Measurements from ENCODE around the gene PCDHA1. TPM values are rescaled to one million over a fixed set of nuclear protein-coding genes. Genes with fewer than 3 reads are reported as not detected.
"Not testable (repeated sequence)": the region's sequence is repeated elsewhere in the genome, so short reads cannot be mapped to it uniquely, and the experiment has no call there.

The PCDHA1 gene
- polyA plus RNA-seq, 1 donor (not counting 4 experiments of a cell fraction or from before 2014, with no cell fraction given) = 0.03 TPM

DNA sequence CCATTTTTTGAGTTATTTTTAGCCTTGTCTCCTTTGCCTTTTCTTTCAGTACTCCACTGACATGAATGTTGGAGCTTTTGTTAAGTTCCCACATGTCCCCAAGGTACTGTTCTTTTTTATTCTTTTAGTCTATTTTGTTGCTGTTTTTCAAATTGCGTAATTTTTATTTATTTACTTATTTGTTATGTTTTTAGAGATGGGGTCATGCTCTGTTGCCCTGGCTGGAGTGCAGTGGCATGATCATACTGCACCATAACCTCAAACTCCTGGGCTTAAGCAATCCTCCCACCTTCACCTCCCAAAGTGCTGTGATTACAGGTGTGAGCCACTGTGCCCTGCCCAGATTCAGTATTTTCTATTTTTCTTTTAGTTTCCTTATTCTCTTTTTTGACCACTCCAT is 5.4 kb upstream of the PCDHA1 start:
- TF ChIP-seq, protein P1, sequence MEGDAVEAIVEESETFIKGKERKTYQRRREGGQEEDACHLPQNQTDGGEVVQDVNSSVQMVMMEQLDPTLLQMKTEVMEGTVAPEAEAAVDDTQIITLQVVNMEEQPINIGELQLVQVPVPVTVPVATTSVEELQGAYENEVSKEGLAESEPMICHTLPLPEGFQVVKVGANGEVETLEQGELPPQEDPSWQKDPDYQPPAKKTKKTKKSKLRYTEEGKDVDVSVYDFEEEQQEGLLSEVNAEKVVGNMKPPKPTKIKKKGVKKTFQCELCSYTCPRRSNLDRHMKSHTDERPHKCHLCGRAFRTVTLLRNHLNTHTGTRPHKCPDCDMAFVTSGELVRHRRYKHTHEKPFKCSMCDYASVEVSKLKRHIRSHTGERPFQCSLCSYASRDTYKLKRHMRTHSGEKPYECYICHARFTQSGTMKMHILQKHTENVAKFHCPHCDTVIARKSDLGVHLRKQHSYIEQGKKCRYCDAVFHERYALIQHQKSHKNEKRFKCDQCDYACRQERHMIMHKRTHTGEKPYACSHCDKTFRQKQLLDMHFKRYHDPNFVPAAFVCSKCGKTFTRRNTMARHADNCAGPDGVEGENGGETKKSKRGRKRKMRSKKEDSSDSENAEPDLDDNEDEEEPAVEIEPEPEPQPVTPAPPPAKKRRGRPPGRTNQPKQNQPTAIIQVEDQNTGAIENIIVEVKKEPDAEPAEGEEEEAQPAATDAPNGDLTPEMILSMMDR (optimal IDR thresholded peaks at IDR 0.05 in 1 of 3, IDR thresholded peaks at IDR 0.05 in 1 of 3, conservative IDR thresholded peaks at IDR 0.05 in 1 of 3; ENCODE audit: extremely low read depth in 1 of 3, insufficient read depth in 2 of 3, low read length in 3 of 3) = no peak
- no peak for TF ChIP-seq EZH2 (IDR thresholded peaks at IDR 0.05; ENCODE audit: low read length)
- Histone ChIP-seq H3K9ac (ENCODE audit: control insufficient read depth, extremely low read depth, insufficient read depth, low read length) (no peak overlapping the region), H3K36me3 (ENCODE audit: control insufficient read depth in 2 of 2, extremely low read depth in 1 of 2, insufficient read depth in 2 of 2, low read length in 2 of 2) (no peaks in the 10 kb centered on the region), H3K27me3 (ENCODE audit: control insufficient read depth, extremely low read depth, insufficient read depth, low read length) (no peaks in the 10 kb centered on the region), H4K20me1 (ENCODE audit: control insufficient read depth, extremely low read depth, insufficient read depth, low read length) (no peaks in the 10 kb centered on the region), H3K4me3 (ENCODE audit: control insufficient read depth in 2 of 3, extremely low read depth in 1 of 3, insufficient read depth in 2 of 3, low read depth in 1 of 3, low read length in 3 of 3) (no peak overlapping the region), H3K4me1 (ENCODE audit: control insufficient read depth, extremely low read depth, insufficient read depth, low read length) (no peaks in the 10 kb centered on the region), H3K4me2 (ENCODE audit: control insufficient read depth, extremely low read depth, insufficient read depth, low read depth, low read length) (no peak overlapping the region), H3K79me2 (ENCODE audit: control insufficient read depth, insufficient read depth, low read length) (no peaks in the 10 kb centered on the region), H3K9me1 (ENCODE audit: control insufficient read depth, extremely low read depth, insufficient read depth, low read length) (no peaks in the 10 kb centered on the region), H2AFZ (ENCODE audit: control insufficient read depth, low read length) (no peak overlapping the region), H3K27ac (ENCODE audit: control insufficient read depth, insufficient read depth, low read length) (no peak overlapping the region), H3K9me3 (ENCODE audit: control insufficient read depth, low read depth, low read length) (peaks cover 3% of the 10 kb centered on the region)
- dilution Hi-C loops (cut with MboI; ENCODE audit: extremely low pct_ligation_motif_present, low sequenced_read_pairs) = no loop called here
- FAIRE-seq (no peak), DNase-seq (ENCODE audit: low read depth, low spot score) (no peak)

DNA sequence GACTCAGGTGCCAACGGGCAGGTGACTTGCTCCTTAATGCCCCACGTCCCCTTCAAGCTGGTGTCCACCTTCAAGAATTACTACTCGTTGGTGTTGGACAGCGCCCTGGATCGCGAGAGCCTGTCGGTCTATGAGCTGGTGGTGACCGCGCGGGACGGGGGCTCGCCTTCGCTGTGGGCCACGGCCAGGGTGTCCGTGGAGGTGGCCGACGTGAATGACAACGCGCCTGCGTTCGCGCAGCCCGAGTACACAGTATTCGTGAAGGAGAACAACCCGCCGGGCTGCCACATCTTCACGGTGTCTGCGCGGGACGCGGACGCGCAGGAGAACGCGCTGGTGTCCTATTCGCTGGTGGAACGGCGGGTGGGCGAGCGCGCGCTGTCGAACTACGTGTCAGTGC is 1.5 kb downstream of the PCDHA1 start:
- DNase-seq (ENCODE audit: low read depth, low spot score); H3K4me1 ChIP-seq (ENCODE audit: control insufficient read depth, extremely low read depth, insufficient read depth, low read length); H3K79me2 ChIP-seq (ENCODE audit: control insufficient read depth, insufficient read depth, low read length); H3K4me2 ChIP-seq (ENCODE audit: control insufficient read depth, extremely low read depth, insufficient read depth, low read depth, low read length); H2AFZ ChIP-seq (ENCODE audit: control insufficient read depth, low read length); H3K9me1 ChIP-seq (ENCODE audit: control insufficient read depth, extremely low read depth, insufficient read depth, low read length); H3K27ac ChIP-seq (ENCODE audit: control insufficient read depth, insufficient read depth, low read length); H3K4me3 ChIP-seq (ENCODE audit: control insufficient read depth in 2 of 3, extremely low read depth in 1 of 3, insufficient read depth in 2 of 3, low read depth in 1 of 3, low read length in 3 of 3); FAIRE-seq; H3K9ac ChIP-seq (ENCODE audit: control insufficient read depth, extremely low read depth, insufficient read depth, low read length); H3K27me3 ChIP-seq (ENCODE audit: control insufficient read depth, extremely low read depth, insufficient read depth, low read length); H4K20me1 ChIP-seq (ENCODE audit: control insufficient read depth, extremely low read depth, insufficient read depth, low read length); H3K36me3 ChIP-seq (ENCODE audit: control insufficient read depth in 2 of 2, extremely low read depth in 1 of 2, insufficient read depth in 2 of 2, low read length in 2 of 2); dilution Hi-C loops (cut with MboI; ENCODE audit: extremely low pct_ligation_motif_present, low sequenced_read_pairs): not testable (repeated sequence)
- peaks cover 17% of the 10 kb centered on the region for H3K9me3 ChIP-seq (ENCODE audit: control insufficient read depth, low read depth, low read length)

DNA sequence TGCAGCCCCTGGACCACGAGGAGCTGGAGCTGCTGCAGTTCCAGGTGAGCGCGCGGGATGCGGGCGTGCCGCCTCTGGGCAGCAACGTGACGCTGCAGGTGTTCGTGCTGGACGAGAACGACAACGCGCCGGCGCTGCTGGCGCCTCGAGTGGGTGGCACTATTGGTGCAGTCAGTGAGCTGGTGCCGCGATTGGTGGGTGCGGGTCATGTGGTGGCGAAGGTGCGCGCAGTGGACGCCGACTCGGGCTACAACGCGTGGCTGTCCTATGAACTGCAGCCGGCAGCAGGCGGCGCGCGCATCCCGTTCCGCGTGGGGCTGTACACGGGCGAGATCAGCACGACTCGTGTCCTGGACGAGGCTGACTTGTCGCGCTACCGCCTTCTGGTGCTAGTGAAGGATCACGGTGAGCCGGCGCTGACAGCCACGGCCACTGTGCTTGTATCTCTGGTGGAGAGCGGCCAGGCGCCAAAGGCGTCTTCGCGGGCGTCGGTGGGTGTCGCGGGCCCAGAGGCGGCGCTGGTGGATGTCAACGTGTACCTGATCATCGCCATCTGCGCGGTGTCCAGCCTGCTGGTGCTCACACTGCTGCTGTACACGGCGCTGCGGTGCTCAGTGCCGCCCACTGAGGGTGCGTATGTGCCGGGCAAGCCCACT is 2.0 kb downstream of the PCDHA1 start:
- H3K9me3 ChIP-seq (ENCODE audit: control insufficient read depth, low read depth, low read length) = peaks cover 17% of the 10 kb centered on the region
- dilution Hi-C loops (cut with MboI; ENCODE audit: extremely low pct_ligation_motif_present, low sequenced_read_pairs) = not testable (repeated sequence)

More for the DNA sequence above, 2.0 kb downstream of the PCDHA1 start:
- not testable (repeated sequence) for H3K27ac ChIP-seq (ENCODE audit: control insufficient read depth, insufficient read depth, low read length); FAIRE-seq; H3K36me3 ChIP-seq (ENCODE audit: control insufficient read depth in 2 of 2, extremely low read depth in 1 of 2, insufficient read depth in 2 of 2, low read length in 2 of 2); H3K9me1 ChIP-seq (ENCODE audit: control insufficient read depth, extremely low read depth, insufficient read depth, low read length); DNase-seq (ENCODE audit: low read depth, low spot score); H3K9ac ChIP-seq (ENCODE audit: control insufficient read depth, extremely low read depth, insufficient read depth, low read length); H3K79me2 ChIP-seq (ENCODE audit: control insufficient read depth, insufficient read depth, low read length); H2AFZ ChIP-seq (ENCODE audit: control insufficient read depth, low read length); H3K4me3 ChIP-seq (ENCODE audit: control insufficient read depth in 2 of 3, extremely low read depth in 1 of 3, insufficient read depth in 2 of 3, low read depth in 1 of 3, low read length in 3 of 3); H3K27me3 ChIP-seq (ENCODE audit: control insufficient read depth, extremely low read depth, insufficient read depth, low read length); H4K20me1 ChIP-seq (ENCODE audit: control insufficient read depth, extremely low read depth, insufficient read depth, low read length); H3K4me2 ChIP-seq (ENCODE audit: control insufficient read depth, extremely low read depth, insufficient read depth, low read depth, low read length); H3K4me1 ChIP-seq (ENCODE audit: control insufficient read depth, extremely low read depth, insufficient read depth, low read length)
